Liver (tissue), 3 donors: Measurements from ENCODE around the gene ANKRD1.

Source experiments
- ATF3 ChIP-seq: IDR thresholded peaks from 2 replicates; pipeline ENCODE4 v1.6.1; 2016; ENCODE audit warnings: antibody characterized with exemption
- EGR1 ChIP-seq, 2 donors: IDR thresholded peaks; 2 replicates each; pipeline ENCODE4 v1.6.1; 2016 to 2018; ENCODE audit warnings: antibody characterized with exemption in 2 of 2, low read depth in 2 of 2
- GABPA ChIP-seq, 2 donors: IDR thresholded peaks in 1 of 2; conservative IDR thresholded peaks in 1 of 2; 2 replicates each; pipeline ENCODE4 v1.6.1; 2016; ENCODE audit warnings: antibody characterized with exemption in 2 of 2, mild to moderate bottlenecking in 1 of 2, moderate library complexity in 1 of 2
- JUND ChIP-seq, 2 donors: IDR thresholded peaks; 2 replicates each; pipeline ENCODE4 v1.6.1; 2016; ENCODE audit warnings: antibody characterized with exemption in 2 of 2
- MAX ChIP-seq: IDR thresholded peaks from 2 replicates; pipeline ENCODE4 v1.6.1; 2016; ENCODE audit warnings: antibody characterized with exemption
- RAD21 ChIP-seq, 2 donors: IDR thresholded peaks; 2 replicates each; pipeline ENCODE4 v1.6.1; 2016; ENCODE audit warnings: antibody characterized with exemption in 2 of 2, mild to moderate bottlenecking in 2 of 2
- REST ChIP-seq: IDR thresholded peaks from 2 replicates; pipeline ENCODE4 v1.6.1; 2016; ENCODE audit warnings: antibody characterized with exemption, mild to moderate bottlenecking
- TAF1 ChIP-seq: conservative IDR thresholded peaks from 2 replicates; pipeline ENCODE4 v1.6.1; 2016; ENCODE audit warnings: antibody characterized with exemption, mild to moderate bottlenecking
- YY1 ChIP-seq: IDR thresholded peaks from 2 replicates; pipeline ENCODE4 v1.6.1; 2016; ENCODE audit warnings: antibody characterized with exemption, mild to moderate bottlenecking
- TF ChIP-seq, protein P1 (sequence below): fragments of 150-350 bp; IDR thresholded peaks from 2 replicates; pipeline ENCODE4 v1.5.1; 2017; ENCODE audit warnings: improper control_type of control experiment, low read depth, low read length; ENCODE audit not compliant: missing input control
- TF ChIP-seq, protein P2 (sequence below): IDR thresholded peaks from 2 replicates; pipeline ENCODE4 v1.6.1; 2016; ENCODE audit warnings: antibody characterized with exemption
- donor health status: healthy.
- donor health status: healthy.

- TF ChIP-seq, protein P1, sequence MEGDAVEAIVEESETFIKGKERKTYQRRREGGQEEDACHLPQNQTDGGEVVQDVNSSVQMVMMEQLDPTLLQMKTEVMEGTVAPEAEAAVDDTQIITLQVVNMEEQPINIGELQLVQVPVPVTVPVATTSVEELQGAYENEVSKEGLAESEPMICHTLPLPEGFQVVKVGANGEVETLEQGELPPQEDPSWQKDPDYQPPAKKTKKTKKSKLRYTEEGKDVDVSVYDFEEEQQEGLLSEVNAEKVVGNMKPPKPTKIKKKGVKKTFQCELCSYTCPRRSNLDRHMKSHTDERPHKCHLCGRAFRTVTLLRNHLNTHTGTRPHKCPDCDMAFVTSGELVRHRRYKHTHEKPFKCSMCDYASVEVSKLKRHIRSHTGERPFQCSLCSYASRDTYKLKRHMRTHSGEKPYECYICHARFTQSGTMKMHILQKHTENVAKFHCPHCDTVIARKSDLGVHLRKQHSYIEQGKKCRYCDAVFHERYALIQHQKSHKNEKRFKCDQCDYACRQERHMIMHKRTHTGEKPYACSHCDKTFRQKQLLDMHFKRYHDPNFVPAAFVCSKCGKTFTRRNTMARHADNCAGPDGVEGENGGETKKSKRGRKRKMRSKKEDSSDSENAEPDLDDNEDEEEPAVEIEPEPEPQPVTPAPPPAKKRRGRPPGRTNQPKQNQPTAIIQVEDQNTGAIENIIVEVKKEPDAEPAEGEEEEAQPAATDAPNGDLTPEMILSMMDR, result no peak
- TF ChIP-seq EGR1 (IDR thresholded peaks at IDR 0.05; ENCODE audit: low read depth in 2 of 2) (no peak), RAD21 (IDR thresholded peaks at IDR 0.05) (no peak), JUND (IDR thresholded peaks at IDR 0.05) (no peak), MAX (no peak), REST (no peak), YY1 (no peak), TAF1 (no peak), GABPA (IDR thresholded peaks at IDR 0.05 in 1 of 2, conservative IDR thresholded peaks at IDR 0.05 in 1 of 2) (no peak), ATF3 (no peak)
- TF ChIP-seq, protein P2, sequence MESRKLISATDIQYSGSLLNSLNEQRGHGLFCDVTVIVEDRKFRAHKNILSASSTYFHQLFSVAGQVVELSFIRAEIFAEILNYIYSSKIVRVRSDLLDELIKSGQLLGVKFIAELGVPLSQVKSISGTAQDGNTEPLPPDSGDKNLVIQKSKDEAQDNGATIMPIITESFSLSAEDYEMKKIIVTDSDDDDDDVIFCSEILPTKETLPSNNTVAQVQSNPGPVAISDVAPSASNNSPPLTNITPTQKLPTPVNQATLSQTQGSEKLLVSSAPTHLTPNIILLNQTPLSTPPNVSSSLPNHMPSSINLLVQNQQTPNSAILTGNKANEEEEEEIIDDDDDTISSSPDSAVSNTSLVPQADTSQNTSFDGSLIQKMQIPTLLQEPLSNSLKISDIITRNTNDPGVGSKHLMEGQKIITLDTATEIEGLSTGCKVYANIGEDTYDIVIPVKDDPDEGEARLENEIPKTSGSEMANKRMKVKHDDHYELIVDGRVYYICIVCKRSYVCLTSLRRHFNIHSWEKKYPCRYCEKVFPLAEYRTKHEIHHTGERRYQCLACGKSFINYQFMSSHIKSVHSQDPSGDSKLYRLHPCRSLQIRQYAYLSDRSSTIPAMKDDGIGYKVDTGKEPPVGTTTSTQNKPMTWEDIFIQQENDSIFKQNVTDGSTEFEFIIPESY, result no peak
These were observed 8.7 kb downstream of the ANKRD1 start for GRCh38 chr10:90912174-90912573.
